Thoracic aorta (tissue), 2 donors: ENCODE results near the gene CCDC32. TPM values are rescaled to one million over a fixed set of nuclear protein-coding genes. Genes with fewer than 3 reads are reported as not detected.
"Not testable (repeated sequence)": the region's sequence is repeated elsewhere in the genome, so short reads cannot be mapped to it uniquely, and the experiment has no call there.

Source experiments
- ATAC-seq: fragments of 150-250 bp; one replicate; pipeline ENCODE4 v1.8.0; 2017; ENCODE audit warnings: low read depth; ENCODE audit not compliant: insufficient number of reproducible peaks, low FRiP score
- DNase-seq: peaks from one replicate; pipeline ENCODE4 v3.0.0-alpha.2; 2020; ENCODE audit warnings: low spot score
- H3K27ac ChIP-seq, 2 donors: fragments of 200-600 bp; sonication (generic); 1 replicate in 1 of 2; 2 replicates in 1 of 2; pipeline ENCODE4 v1.5.1; 2016; ENCODE audit warnings: mild to moderate bottlenecking in 2 of 2, moderate library complexity in 2 of 2
- H3K27me3 ChIP-seq: fragments of 200-600 bp; sonication (generic); replicated peaks from 2 replicates; pipeline ENCODE4 v1.6.0; 2016; ENCODE audit warnings: mild to moderate bottlenecking; ENCODE audit not compliant: insufficient read depth
- H3K36me3 ChIP-seq: fragments of 200-600 bp; sonication (generic); one replicate; pipeline ENCODE4 v1.5.1; 2016
- H3K4me1 ChIP-seq, 2 donors: fragments of 200-600 bp; sonication (generic); 1 replicate in 1 of 2; 2 replicates in 1 of 2; pipeline versions ENCODE4 v1.5.1 to v1.6.0; 2016; ENCODE audit warnings: low read depth in 2 of 2, mild to moderate bottlenecking in 1 of 2; ENCODE audit not compliant: control insufficient read depth in 1 of 2
- H3K4me3 ChIP-seq: fragments of 200-600 bp; sonication (generic); 2 replicates; pipeline ENCODE4 v1.5.1; 2016; ENCODE audit warnings: mild to moderate bottlenecking
- H3K9me3 ChIP-seq: fragments of 200-600 bp; sonication (generic); 2 replicates; pipeline ENCODE4 v1.5.1; 2016
- CTCF ChIP-seq: fragments of 200-600 bp; sonication (generic); IDR thresholded peaks from one replicate; pipeline ENCODE4 v1.5.1; 2019; ENCODE audit warnings: antibody characterized with exemption
- total RNA-seq, 2 donors: library from RNA; depleted of rRNA; stranded (reverse); fragments of >200 nt; gene quantifications; one replicate each; pipeline versions ENCODE4 v1.1.0 to v1.2.3, GENCODE V29; 2016

Gene CCDC32
- total RNA-seq, 2 donors from 2014 or later, result 15.8 to 53.1 TPM

- H3K27ac ChIP-seq, result no peak overlapping the region
- TF ChIP-seq CTCF, result no peak
- H3K4me1 ChIP-seq, result no peaks in the 10 kb centered on the region
- DNase-seq, result no peak
- no peaks in the 10 kb centered on the region for H3K36me3 ChIP-seq
- H3K9me3 ChIP-seq, result no peaks in the 10 kb centered on the region
- H3K4me3 ChIP-seq, result peak overlapping the region; percentile 47
- ATAC-seq, result no peak
- H3K27me3 ChIP-seq, result no peaks in the 10 kb centered on the region
Measured at GRCh38 chr15:40582726-40583246, 17.9 kb upstream of the CCDC32 start.

- not testable (repeated sequence) for H3K4me1 ChIP-seq, ATAC-seq
Measured at GRCh38 chr15:40581796-40582195, 17.0 kb upstream of the CCDC32 start.

GRCh38 chr15:40578892-40579291 is 14.1 kb upstream of the CCDC32 start:
- DNase-seq (no peak), ATAC-seq (no peak)
- H3K27me3 ChIP-seq, result no peaks in the 10 kb centered on the region
- TF ChIP-seq CTCF, result no peak
- H3K36me3 ChIP-seq, result peaks cover 2% of the 10 kb centered on the region
- no peak overlapping the region for H3K27ac ChIP-seq
- no peak overlapping the region for H3K4me3 ChIP-seq
- H3K9me3 ChIP-seq, result no peaks in the 10 kb centered on the region
- no peaks in the 10 kb centered on the region for H3K4me1 ChIP-seq

More at GRCh38 chr15:40581796-40582195, 17.0 kb upstream of the CCDC32 start:
- not testable (repeated sequence) for H3K4me3 ChIP-seq, H3K27ac ChIP-seq, DNase-seq, H3K36me3 ChIP-seq, H3K27me3 ChIP-seq, H3K9me3 ChIP-seq

- H3K4me1 ChIP-seq, H3K9me3 ChIP-seq, H3K27me3 ChIP-seq, DNase-seq, H3K4me3 ChIP-seq, H3K27ac ChIP-seq, ATAC-seq, H3K36me3 ChIP-seq: not testable (repeated sequence)
Measured at GRCh38 chr15:40576914-40577313, 12.1 kb upstream of the CCDC32 start.

GRCh38 chr15:40575113-40575512 is 10.3 kb upstream of the CCDC32 start:
- no peak for TF ChIP-seq CTCF
- no peak overlapping the region for H3K27ac ChIP-seq
- peaks cover 7% of the 10 kb centered on the region in 2 donors for H3K4me1 ChIP-seq
- no peak overlapping the region for H3K4me3 ChIP-seq
- no peak for ATAC-seq
- no peaks in the 10 kb centered on the region for H3K9me3 ChIP-seq
- H3K36me3 ChIP-seq, result peaks cover 8% of the 10 kb centered on the region
- H3K27me3 ChIP-seq, result no peaks in the 10 kb centered on the region
- DNase-seq, result no peak

GRCh38 chr15:40569129-40569953 is 4.5 kb upstream of the CCDC32 start, which contains the start of gene RPUSD2:
Gene RPUSD2 (plus strand): TSS chr15:40569299. CDS start chr15:40569338, 39 bp downstream.
- peak; percentile 92 for DNase-seq
- peak; percentile 81 for ATAC-seq
- no peak for TF ChIP-seq CTCF
- H3K36me3 ChIP-seq, result peaks cover 8% of the 10 kb centered on the region
- peaks cover 12 to 20% of the 10 kb centered on the region in 2 donors for H3K4me1 ChIP-seq
- no peaks in the 10 kb centered on the region for H3K27me3 ChIP-seq
- peak within 1 kb of the TSS; percentile 90 for H3K4me3 ChIP-seq
- peak within 1 kb of the TSS; percentile 64 to 70 for H3K27ac ChIP-seq
- no peaks in the 10 kb centered on the region for H3K9me3 ChIP-seq
